Panc1 (cell line): ENCODE results near the gene SNTG2. TPM values are rescaled to one million over a fixed set of nuclear protein-coding genes. Genes with fewer than 3 reads are reported as not detected.

Source experiments
- ATAC-seq: fragments of 200-7000 bp; cut with Tn5 transposase; 2 replicates; pipeline ENCODE4 v1.9.1; 2020; ENCODE audit warnings: mild to moderate bottlenecking, moderate library complexity
- BruUV-seq: library from RNA; stranded (reverse); fragments of 400-500 nt; replicated peaks from 2 replicates; lab custom pipeline; 2021; lab: Mats Ljungman, UMichigan
- CTCF ChIA-PET: fragments of 300-600 bp; sonication (Branson Sonifier 250); formaldehyde crosslinking; loops from one replicate; lab custom pipeline; 2022; ENCODE audit warnings: antibody characterized with exemption; lab: Charles Lee
- POLR2A ChIA-PET: fragments of 300-600 bp; sonication (Branson Sonifier 250); formaldehyde crosslinking; loops from one replicate; lab custom pipeline; 2022; ENCODE audit warnings: antibody characterized with exemption; lab: Charles Lee
- DNase-seq: peaks from one replicate; pipeline ENCODE4 v3.0.0-alpha.2; 2010; ENCODE audit warnings: low read depth, low spot score
- H3K27ac ChIP-seq: 2 replicates; pipeline ENCODE4 v1.5.1; 2011; ENCODE audit warnings: mild to moderate bottlenecking, low read length, inconsistent platforms
- H3K27me3 ChIP-seq: fragments of 200-500 bp; sonication (Bioruptor generic); 2 replicates; pipeline ENCODE4 v1.6.0; 2014; ENCODE audit warnings: low read length, inconsistent platforms; ENCODE audit not compliant: control insufficient read depth, insufficient read depth
- H3K36me3 ChIP-seq: fragments of 200-500 bp; sonication (Bioruptor generic); 2 replicates; pipeline ENCODE4 v1.5.1; 2014; ENCODE audit warnings: inconsistent platforms, mild to moderate bottlenecking, low read length, moderate library complexity; ENCODE audit not compliant: control insufficient read depth, insufficient read depth
- H3K4me1 ChIP-seq: 2 replicates; pipeline ENCODE4 v1.5.1; 2011; ENCODE audit warnings: inconsistent platforms, mild to moderate bottlenecking, low read length, moderate library complexity; ENCODE audit not compliant: control insufficient read depth, insufficient read depth
- H3K4me3 ChIP-seq, 2 experiments: 2 replicates each; pipeline ENCODE4 v1.5.1; 2011 to 2012; ENCODE audit warnings: low read depth in 2 of 2, low read length in 2 of 2, mild to moderate bottlenecking in 2 of 2, inconsistent platforms in 1 of 2, moderate library complexity in 1 of 2
- H3K9me3 ChIP-seq: fragments of 200-500 bp; sonication (Bioruptor generic); 2 replicates; pipeline ENCODE4 v1.5.1; 2014; ENCODE audit warnings: low read depth, mild to moderate bottlenecking, inconsistent platforms, low read length, moderate library complexity; ENCODE audit not compliant: control insufficient read depth, insufficient read depth
- CTCF ChIP-seq: fragments of 450-650 bp; IDR thresholded peaks from 2 replicates; pipeline ENCODE4 v1.5.1; 2017; ENCODE audit warnings: mild to moderate bottlenecking
- POLR2AphosphoS5 ChIP-seq: IDR thresholded peaks from 2 replicates; pipeline ENCODE4 v1.6.1; 2012; ENCODE audit warnings: mild to moderate bottlenecking, low read depth, low read length, moderate library complexity
- REST ChIP-seq, 2 experiments: IDR thresholded peaks; 2 replicates each; pipeline ENCODE4 v1.6.1; 2011 to 2012; ENCODE audit warnings: low read depth in 2 of 2, control low read depth in 1 of 2, low read length in 1 of 2, mild to moderate bottlenecking in 1 of 2, moderate library complexity in 1 of 2; ENCODE audit not compliant: insufficient read depth in 1 of 2
- SIN3A ChIP-seq: IDR thresholded peaks from 2 replicates; pipeline ENCODE4 v1.6.1; 2012; ENCODE audit warnings: low read depth, mild to moderate bottlenecking, low read length, moderate library complexity, borderline replicate concordance; ENCODE audit not compliant: insufficient read depth
- TCF7L2 ChIP-seq: IDR thresholded peaks from 2 replicates; pipeline ENCODE4 v1.6.1; 2011; ENCODE audit warnings: mild to moderate bottlenecking, low read depth, low read length, inconsistent platforms
- in situ Hi-C: cut with HindIII; loops from 2 replicates; pipeline ENCODE4 v1.10.0; 2016; ENCODE audit warnings: low sequenced_read_pairs, low pct_unique_long_range_greater_than_20kb
- intact Hi-C: fragments of 100-400 bp; cut with micrococcal nuclease; formaldehyde crosslinking; loops from one replicate; pipeline ENCODE4 v1.10.0; 2022; ENCODE audit not compliant: unreplicated experiment
- total RNA-seq: library from RNA; stranded (reverse); gene quantifications from one replicate; pipeline ENCODE4 v1.2.1, GENCODE V29; 2021; ENCODE audit not compliant: unreplicated experiment

Gene SNTG2
- total RNA-seq, 1 experiment from 2014 or later, result not detected

GRCh38 chr2:1360144-1360543 is 409.5 kb downstream of the SNTG2 start:
- DNase-seq (no peak), ATAC-seq (no peak)
- intact Hi-C loops, result no loop called here
- no peaks in the 10 kb centered on the region for H3K4me1 ChIP-seq
- no peaks in the 10 kb centered on the region for H3K9me3 ChIP-seq
- H3K36me3 ChIP-seq, result no peaks in the 10 kb centered on the region
- no peak overlapping the region for H3K27ac ChIP-seq
- no peak overlapping the region for H3K4me3 ChIP-seq
- BruUV-seq, result no TSS peak
- POLR2A ChIA-PET, result no interaction called here
- in situ Hi-C loops, result no loop called here
- CTCF ChIA-PET, result no interaction called here
- no peaks in the 10 kb centered on the region for H3K27me3 ChIP-seq
- TF ChIP-seq TCF7L2, result no peak
- TF ChIP-seq SIN3A, result no peak
- no peak for TF ChIP-seq CTCF
- TF ChIP-seq POLR2AphosphoS5, result no peak
- TF ChIP-seq REST (IDR thresholded peaks at IDR 0.05; ENCODE audit: insufficient read depth in 1 of 2, low read depth in 2 of 2, low read length in 1 of 2), result no peak

- Histone ChIP-seq H3K9me3 (no peaks in the 10 kb centered on the region), H3K4me1 (no peaks in the 10 kb centered on the region), H3K36me3 (no peaks in the 10 kb centered on the region), H3K4me3 (no peak overlapping the region), H3K27me3 (no peaks in the 10 kb centered on the region), H3K27ac (no peak overlapping the region)
- in situ Hi-C loops (no loop called here), intact Hi-C loops (no loop called here)
- no peak for ATAC-seq
- ChIA-PET CTCF (no interaction called here), POLR2A (no interaction called here)
- no TSS peak for BruUV-seq
- no peak for DNase-seq
- TF ChIP-seq POLR2AphosphoS5 (no peak), CTCF (no peak), REST (IDR thresholded peaks at IDR 0.05; ENCODE audit: insufficient read depth in 1 of 2, low read depth in 2 of 2, low read length in 1 of 2) (no peak), SIN3A (no peak), TCF7L2 (no peak)
Measured at GRCh38 chr2:1360557-1361250, 410.1 kb downstream of the SNTG2 start.
